Activated CD4-positive, alpha-beta T cell treated with anti-CD3 and anti-CD28 coated beads for 24 hours (primary cell): ENCODE measurements around the gene ERF.

Source experiments
- DNase-seq, 2 donors: peaks; one replicate each; pipeline ENCODE4 v3.0.0-alpha.2; 2020; ENCODE audit warnings: low read depth in 2 of 2

ERF gene

DNA sequence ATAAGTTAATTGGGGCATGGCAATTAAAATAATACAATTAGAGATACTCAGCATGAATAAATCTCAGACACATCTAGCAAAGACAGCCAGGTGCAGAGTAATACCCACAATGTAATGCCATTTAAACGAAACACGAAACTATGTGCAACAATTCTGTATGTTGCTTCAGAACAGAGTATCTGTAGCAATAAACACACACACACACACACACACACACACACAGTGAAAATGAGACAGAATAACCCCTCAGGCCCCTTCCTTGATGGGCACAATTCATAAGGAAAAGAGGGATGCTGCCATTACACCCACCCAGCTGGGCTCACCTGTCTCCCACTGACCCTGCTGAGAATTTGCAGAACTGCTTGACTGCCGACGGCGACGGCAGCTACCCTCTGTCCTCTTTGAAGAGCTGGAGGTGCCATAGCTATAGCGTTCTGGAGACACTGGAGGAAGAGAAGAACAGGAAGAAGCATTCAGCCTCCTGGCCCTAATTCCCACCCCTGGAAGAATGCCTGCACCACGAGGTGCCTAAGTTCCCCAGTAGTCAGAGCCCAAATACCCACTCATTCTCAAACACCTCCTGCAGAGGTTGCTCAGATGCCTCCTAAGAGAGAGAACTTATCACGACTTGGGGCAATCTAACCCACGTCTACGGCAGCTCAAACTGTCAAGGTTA is 40.0 kb downstream of the ERF start:
- DNase-seq = no peak

- DNase-seq = no peak
Measured at GRCh38 chr19:42212886-42213285, 42.0 kb downstream of the ERF start.

- no peak for DNase-seq
Measured at GRCh38 chr19:42208612-42209011, 46.3 kb downstream of the ERF start.

- DNase-seq = no peak
Measured at GRCh38 chr19:42207767-42208271, 47.1 kb downstream of the ERF start.

GRCh38 chr19:42206871-42207755 is 47.8 kb downstream of the ERF start:
- DNase-seq = no peak

GRCh38 chr19:42204664-42205063 is 50.3 kb downstream of the ERF start:
- no peak for DNase-seq

- DNase-seq = no peak
Measured at GRCh38 chr19:42203700-42204099, 51.2 kb downstream of the ERF start.

DNA sequence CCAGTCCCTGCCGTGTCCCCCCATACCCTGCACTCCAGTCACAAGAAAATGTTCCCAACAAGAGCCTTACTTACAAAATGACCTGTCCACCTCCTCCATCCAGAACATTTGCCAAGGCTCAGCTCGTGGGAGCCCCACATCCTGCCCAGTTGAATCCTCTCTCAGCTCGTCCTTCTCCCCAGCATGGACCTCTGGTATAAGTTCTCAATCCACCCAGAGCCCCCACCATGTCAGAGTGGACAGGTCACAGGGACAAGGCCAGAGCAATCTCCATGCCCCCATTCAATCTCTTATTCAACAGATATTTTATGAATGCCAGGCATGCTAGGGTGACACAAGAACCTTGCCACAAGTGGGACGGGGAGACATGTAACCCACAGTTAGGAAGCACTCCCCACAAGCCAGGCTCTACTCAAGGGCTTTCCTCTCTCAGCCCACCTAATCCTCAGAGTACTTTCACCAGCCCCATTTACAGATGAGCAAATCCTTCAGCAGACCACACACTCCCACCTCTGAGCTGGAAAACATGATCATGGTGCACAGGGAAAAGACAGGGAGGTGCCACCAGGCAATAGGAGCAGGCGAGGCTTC is 52.5 kb downstream of the ERF start:
- no peak for DNase-seq

DNA sequence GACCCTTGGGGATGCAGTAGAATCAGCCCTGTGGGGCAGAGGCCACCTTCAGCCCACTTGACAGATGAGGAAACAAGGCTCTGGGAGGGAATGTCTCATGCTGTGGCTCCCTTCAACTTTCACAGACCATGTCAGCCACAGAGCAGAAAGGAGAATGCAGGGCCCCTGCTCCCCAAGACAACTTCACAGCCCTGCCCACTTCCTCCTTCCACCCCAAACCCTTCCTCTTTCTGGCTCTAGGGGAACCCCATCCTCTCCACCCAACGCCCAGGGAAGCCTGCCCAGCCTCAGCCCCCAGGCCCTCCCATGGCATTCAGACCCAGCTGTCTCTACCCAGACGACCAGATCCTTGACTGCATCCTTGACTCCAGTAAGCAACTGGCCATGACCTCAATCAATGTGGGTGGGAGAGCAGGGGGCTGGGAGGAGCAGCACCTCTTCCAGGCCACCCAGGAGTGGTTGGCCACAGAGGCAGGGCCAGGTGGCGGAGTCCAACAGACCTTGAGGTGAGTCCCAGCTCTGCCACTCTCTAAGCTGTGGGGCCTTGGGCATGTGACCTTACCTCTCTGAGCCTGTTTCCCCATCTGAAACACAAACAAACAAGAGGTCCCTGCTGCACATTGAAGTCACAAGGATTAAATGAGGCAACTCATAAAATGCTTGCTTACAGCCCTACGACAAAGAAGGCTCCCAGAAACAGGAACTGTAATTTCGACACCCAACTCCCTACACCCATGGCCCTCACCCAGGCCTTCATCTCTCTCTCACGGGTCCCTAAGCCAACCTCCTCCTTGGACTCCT is 53.2 kb downstream of the ERF start:
- DNase-seq = no peak

GRCh38 chr19:42200116-42200715 is 54.7 kb downstream of the ERF start:
- DNase-seq = no peak

- no peak for DNase-seq
Measured at GRCh38 chr19:42199440-42200115, 55.4 kb downstream of the ERF start.

- no peak for DNase-seq
Measured at GRCh38 chr19:42198676-42199439, 56.1 kb downstream of the ERF start.
